Aorta (tissue), 5 donors: ENCODE measurements around the gene DDOST. TPM values are rescaled to one million over a fixed set of nuclear protein-coding genes. Genes with fewer than 3 reads are reported as not detected.
"Not testable (repeated sequence)": the region's sequence is repeated elsewhere in the genome, so short reads cannot be mapped to it uniquely, and the experiment has no call there.

Experiments
- ATAC-seq: fragments of 200-7000 bp; cut with Tn5 transposase; one replicate; pipeline ENCODE4 v1.9.1; 2022; ENCODE audit warnings: moderate library complexity; ENCODE audit not compliant: low FRiP score
- DNase-seq, 2 donors: peaks; one replicate each; pipeline ENCODE4 v3.0.0-alpha.2; 2020
- H3K27ac ChIP-seq, 2 donors: one replicate each; pipeline ENCODE4 v1.5.1; 2013; ENCODE audit warnings: low read length in 2 of 2, mild to moderate bottlenecking in 2 of 2, moderate library complexity in 2 of 2, control low read depth in 1 of 2, inconsistent platforms in 1 of 2, low read depth in 1 of 2
- H3K27me3 ChIP-seq, 2 donors: one replicate each; pipeline ENCODE4 v1.6.1; 2013; ENCODE audit warnings: control low read depth in 1 of 2, low read length in 1 of 2, mild to moderate bottlenecking in 1 of 2, moderate library complexity in 1 of 2; ENCODE audit not compliant: insufficient read depth in 2 of 2, control insufficient read depth in 1 of 2
- H3K36me3 ChIP-seq, 2 donors: one replicate each; pipeline ENCODE4 v1.6.1; 2013; ENCODE audit warnings: control low read depth in 1 of 2, low read length in 1 of 2, mild to moderate bottlenecking in 1 of 2; ENCODE audit not compliant: insufficient read depth in 2 of 2, control insufficient read depth in 1 of 2
- H3K4me1 ChIP-seq, 2 donors: one replicate each; pipeline ENCODE4 v1.6.1; 2013; ENCODE audit warnings: low read length in 2 of 2, control low read depth in 1 of 2, mild to moderate bottlenecking in 1 of 2, moderate library complexity in 1 of 2; ENCODE audit not compliant: insufficient read depth in 2 of 2, control insufficient read depth in 1 of 2
- H3K4me3 ChIP-seq, 2 donors: one replicate each; pipeline ENCODE4 v1.5.1; 2013; ENCODE audit warnings: low read length in 2 of 2, control low read depth in 1 of 2, mild to moderate bottlenecking in 1 of 2
- H3K9me3 ChIP-seq: one replicate; pipeline ENCODE4 v1.6.1; 2013; ENCODE audit warnings: mild to moderate bottlenecking, low read length; ENCODE audit not compliant: control insufficient read depth
- WGBS, 2 donors: extraction: QIAGEN DNeasy Blood & Tissue Kit; methylation state at CpG; one replicate each; pipeline ENCODE4 v1.1.7; 2013; 5-methylcytosine and 5-hydroxymethylcytosine counted together
- intact Hi-C, 2 donors: fragments of 100-400 bp; cut with DNase I; formaldehyde crosslinking; loops; one replicate each; pipeline versions ENCODE4 v1.14.2 to v1.15.0; 2022
- polyA plus RNA-seq, 2 donors: library from polyadenylated mRNA; stranded (reverse); fragments of 200-250 nt; gene quantifications; one replicate each; pipeline ENCODE4 v1.2.3, GENCODE V29; 2013
- total RNA-seq, 2 donors: library from RNA; stranded (reverse); fragmentation: NEBNext Ultra II Directional; extraction: Animal tissue kit (Norgen Biotek cat#: 25700); gene quantifications; one replicate each; pipeline ENCODE4 v1.2.1, GENCODE V29; 2021
- donor health status: healthy with polysubstance abuse.
- donor health status: Bipolar disorder and iron deficiency.
- donor health status: DM: no; HTN: no; CAD: no.
- donor health status: DM: no; HTN: no; CAD: no.
- donor health status: DM: yes; HTN: yes; CAD: no.

The DDOST gene
- total and polyA plus RNA-seq, 4 donors: 86.3 to 174 (median 129) TPM

DNA sequence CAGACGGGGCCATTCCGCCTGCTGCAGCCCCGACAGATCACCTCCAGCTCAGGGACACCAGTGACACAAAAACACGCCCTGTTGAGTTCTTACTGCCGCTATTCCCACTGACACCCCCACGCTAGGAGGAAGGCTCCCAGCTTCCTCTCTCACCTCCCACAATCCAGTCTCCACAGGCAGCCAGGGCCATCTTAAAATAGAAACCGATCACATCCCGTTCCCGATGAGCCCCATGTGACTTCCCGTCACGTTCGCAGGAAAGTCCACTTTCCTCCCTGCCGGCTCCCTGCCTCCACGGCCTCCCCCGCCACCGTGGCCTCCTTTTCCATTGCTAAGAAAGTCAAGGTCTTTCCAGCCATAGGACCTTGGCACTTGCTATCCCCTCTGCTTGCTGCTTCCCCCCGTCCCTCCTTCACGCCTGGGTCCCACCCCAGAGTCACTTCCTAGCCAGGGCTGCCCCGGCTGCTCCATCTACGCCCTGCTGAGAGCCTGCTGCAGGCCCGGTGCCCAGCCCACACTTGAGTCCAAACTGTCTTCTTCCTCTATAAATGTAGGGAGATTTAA, 24.0 kb upstream of the DDOST start:
- Histone ChIP-seq H3K9me3 (no peaks in the 10 kb centered on the region), H3K27ac (no peak overlapping the region), H3K36me3 (no peaks in the 10 kb centered on the region), H3K4me3 (no peak overlapping the region), H3K27me3 (no peaks in the 10 kb centered on the region), H3K4me1 (no peaks in the 10 kb centered on the region)
- ATAC-seq (peak; percentile 31), DNase-seq (no peak)
- 78 to 85% methylated on average over 21 of the region's 21 CpGs for WGBS, 2 donors
- intact Hi-C loops: no loop called here

DNA sequence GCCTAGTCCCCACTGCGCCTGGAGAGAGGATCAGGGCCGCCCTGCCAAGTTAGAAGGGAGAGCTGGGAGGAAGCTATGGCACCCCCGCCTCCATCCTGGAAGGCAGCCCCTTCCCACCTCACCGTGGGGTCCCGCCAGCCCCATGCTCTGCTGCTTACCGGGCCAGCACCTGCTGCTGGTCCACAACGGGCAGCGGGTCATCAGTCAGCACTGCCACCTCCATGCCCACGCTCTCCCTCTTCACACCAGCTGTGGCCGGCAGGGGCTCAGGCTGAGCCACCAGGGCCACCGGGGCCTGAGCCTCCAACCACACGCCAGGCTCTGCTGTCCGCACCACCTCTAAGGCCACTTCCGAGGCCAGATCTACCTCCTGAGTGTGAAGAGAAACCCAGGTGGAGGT, 23.5 kb upstream of the DDOST start:
- DNase-seq: no peak
- 92 to 93% methylated on average over 14 of the region's 14 CpGs for WGBS, 2 donors
- H3K9me3 ChIP-seq: no peaks in the 10 kb centered on the region
- H3K27ac ChIP-seq: no peak overlapping the region
- intact Hi-C loops: no loop called here
- H3K4me3 ChIP-seq: no peak overlapping the region
- H3K4me1 ChIP-seq: no peaks in the 10 kb centered on the region
- no peaks in the 10 kb centered on the region for H3K27me3 ChIP-seq
- peak; percentile 31 for ATAC-seq
- no peaks in the 10 kb centered on the region for H3K36me3 ChIP-seq

DNA sequence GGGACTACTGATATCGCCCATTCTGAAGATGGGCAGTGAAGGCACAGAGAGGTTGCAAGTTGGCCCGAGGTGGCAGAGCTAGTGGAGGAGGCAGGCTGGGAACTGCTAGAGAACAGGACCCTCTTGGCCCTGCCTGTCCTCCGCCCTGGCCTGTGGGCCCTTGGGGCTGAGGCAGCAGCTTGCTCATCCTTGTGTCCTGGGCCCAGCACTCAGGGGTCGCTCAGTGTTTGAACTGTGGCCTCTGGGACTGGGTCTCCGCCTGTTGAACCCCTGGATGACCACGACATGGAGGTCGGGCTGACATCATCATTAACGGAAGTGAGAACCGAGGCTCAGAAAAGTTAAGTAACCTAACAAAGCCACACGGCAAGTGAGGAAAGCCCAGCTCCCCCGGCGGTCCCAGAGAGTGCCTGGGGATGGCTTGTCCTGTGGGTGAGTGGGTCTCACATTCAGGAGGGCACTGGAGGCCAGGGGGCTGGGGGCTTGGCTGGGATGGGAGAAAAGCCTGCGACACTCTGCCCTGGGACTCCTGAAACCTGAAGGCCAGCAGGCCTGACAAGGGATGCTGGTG, 23.0 kb upstream of the DDOST start:
- H3K4me1 ChIP-seq: no peaks in the 10 kb centered on the region
- no peaks in the 10 kb centered on the region for H3K9me3 ChIP-seq
- H3K36me3 ChIP-seq: no peaks in the 10 kb centered on the region
- no peak overlapping the region for H3K4me3 ChIP-seq
- intact Hi-C loops: no loop called here
- H3K27ac ChIP-seq: no peak overlapping the region
- ATAC-seq (no peak), DNase-seq (no peak)
- H3K27me3 ChIP-seq: no peaks in the 10 kb centered on the region
- WGBS, 2 donors: 85 to 86% methylated on average over 13 of the region's 13 CpGs

DNA sequence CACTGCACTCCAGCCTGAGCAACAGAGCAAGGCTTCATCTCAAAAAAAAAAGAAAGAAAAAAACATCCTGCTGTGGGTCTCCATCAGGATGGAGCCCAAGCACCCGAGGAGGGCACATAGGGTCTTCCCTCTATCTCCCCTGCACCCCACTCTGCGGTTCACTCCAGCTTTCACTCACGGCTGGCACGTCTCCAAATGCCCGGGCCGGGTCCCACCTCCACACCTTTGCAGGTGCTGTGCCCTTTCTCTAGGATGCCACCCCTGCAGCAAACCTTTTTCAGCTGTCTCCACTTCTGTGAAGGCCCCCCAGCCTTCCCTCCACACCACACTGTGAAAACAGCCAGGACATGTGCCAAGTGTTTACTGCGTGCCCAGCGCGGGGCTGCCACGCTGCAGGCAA, 22.4 kb upstream of the DDOST start:
- intact Hi-C loops: no loop called here
- no peak for ATAC-seq
- 84 to 91% methylated on average over 10 of the region's 10 CpGs for WGBS, 2 donors
- DNase-seq: no peak
- no peaks in the 10 kb centered on the region for H3K27me3 ChIP-seq
- no peaks in the 10 kb centered on the region for H3K4me1 ChIP-seq
- H3K27ac ChIP-seq: no peak overlapping the region
- no peak overlapping the region for H3K4me3 ChIP-seq
- H3K36me3 ChIP-seq: no peaks in the 10 kb centered on the region
- H3K9me3 ChIP-seq: no peaks in the 10 kb centered on the region

DNA sequence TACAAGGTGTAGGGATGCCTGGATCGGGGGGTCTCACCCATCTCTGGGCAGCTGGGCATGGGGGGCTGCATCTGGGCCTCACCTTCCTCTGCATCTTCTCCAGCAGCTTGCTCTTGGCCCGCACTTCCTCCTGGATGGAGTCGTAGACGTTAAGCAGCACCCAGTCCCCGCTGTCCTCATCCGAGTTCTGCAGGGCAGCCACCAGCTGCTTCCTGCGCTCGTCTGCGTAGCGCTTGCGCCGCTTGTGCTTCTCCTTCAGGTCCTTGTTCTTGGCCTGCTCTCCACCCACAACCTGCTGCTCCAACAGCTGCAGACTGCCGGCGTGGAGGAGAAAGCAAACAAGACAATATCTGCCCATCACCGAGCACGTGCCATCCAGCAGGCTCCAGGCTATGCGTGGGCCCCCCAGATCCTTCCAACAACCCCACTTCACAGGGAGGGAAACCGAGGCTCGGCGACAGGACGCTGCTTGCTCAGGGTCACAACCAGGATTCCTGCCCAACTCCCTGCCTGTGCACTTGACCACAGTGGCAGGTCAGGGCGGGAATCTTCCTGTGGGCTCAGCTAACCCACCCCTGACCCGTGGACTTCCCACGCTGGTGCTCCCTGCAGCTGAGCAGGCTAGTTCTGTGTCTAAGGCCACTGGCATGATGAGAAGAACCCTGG, 21.5 kb upstream of the DDOST start:
- Histone ChIP-seq H3K36me3 (no peaks in the 10 kb centered on the region), H3K4me3 (no peak overlapping the region), H3K4me1 (no peaks in the 10 kb centered on the region), H3K9me3 (no peaks in the 10 kb centered on the region), H3K27me3 (no peaks in the 10 kb centered on the region), H3K27ac (no peak overlapping the region)
- WGBS, 2 donors: 83 to 87% methylated on average over 24 of the region's 24 CpGs
- DNase-seq (peak in 1 of 2 donors; percentile 69), ATAC-seq (no peak)
- intact Hi-C loops: no loop called here

DNA sequence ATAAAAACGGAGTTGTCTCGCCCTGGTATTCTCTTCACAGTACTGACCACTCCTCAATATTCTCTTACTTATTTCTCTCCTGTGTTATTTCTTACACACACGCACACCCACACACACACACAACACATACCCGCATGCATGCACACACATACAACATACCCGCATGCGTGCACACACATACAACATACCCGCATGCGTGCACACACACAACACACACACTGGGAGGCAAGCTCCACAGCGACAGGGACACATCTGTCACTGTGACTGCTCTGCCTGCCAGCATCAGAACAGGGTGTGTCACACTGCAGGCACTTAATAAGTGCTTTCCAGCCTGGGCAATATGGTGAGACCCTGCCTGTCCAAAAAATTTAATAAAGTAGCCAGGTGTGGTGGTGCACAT, 20.8 kb upstream of the DDOST start:
- Histone ChIP-seq H3K36me3 (no peaks in the 10 kb centered on the region), H3K27ac (no peak overlapping the region), H3K9me3 (no peaks in the 10 kb centered on the region), H3K4me1 (no peaks in the 10 kb centered on the region), H3K4me3 (no peak overlapping the region), H3K27me3 (no peaks in the 10 kb centered on the region)
- 88 to 89% methylated on average over 9 of the region's 9 CpGs for WGBS, 2 donors
- ATAC-seq (no peak), DNase-seq (no peak)
- intact Hi-C loops: no loop called here

DNA sequence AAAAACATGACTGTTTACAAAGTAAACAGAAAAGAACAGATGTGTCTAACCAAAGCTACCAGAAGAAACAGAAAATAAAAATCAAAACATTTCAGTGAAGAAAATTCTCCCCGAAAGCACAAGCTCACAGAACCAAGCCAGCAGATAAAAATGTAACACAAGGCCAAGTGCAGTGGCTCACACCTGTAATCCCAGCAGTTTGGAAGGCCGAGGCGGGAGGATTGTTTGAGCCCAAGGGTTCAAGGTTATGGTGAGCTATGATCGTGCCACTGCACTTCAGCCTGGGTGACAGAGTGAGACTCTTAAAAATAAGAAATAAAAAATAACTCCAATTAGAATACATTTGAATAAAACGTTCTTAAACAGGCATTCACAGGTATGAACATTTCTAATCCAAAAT, 19.1 kb upstream of the DDOST start:
- H3K4me1 ChIP-seq: no peaks in the 10 kb centered on the region
- DNase-seq: no peak
- 76 to 77% methylated on average over 5 of the region's 5 CpGs for WGBS, 2 donors
- H3K36me3 ChIP-seq: no peaks in the 10 kb centered on the region
- ATAC-seq: no peak
- no peak overlapping the region for H3K4me3 ChIP-seq
- H3K9me3 ChIP-seq: no peaks in the 10 kb centered on the region
- H3K27me3 ChIP-seq: no peaks in the 10 kb centered on the region
- intact Hi-C loops: no loop called here
- H3K27ac ChIP-seq: no peak overlapping the region

DNA sequence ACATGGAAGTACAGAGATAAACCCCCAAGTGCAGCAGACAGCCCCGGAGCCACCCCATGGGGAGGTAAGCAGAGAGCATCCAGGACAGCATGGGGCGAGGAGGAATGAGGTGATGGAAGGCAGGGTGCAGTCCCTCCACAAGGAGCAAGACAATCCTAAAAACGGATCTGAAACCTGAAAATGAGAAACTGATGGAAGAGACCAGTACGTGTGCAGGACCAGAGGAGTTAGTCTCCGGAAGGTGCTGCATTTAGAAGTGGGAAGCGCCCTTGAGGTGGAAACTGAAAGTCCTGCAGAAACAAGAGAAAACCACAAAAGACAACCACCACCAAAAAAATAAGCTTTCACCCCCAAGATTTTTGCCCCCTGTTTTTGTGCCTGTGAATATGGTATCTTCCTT, 17.4 kb upstream of the DDOST start:
- Histone ChIP-seq H3K27ac (no peak overlapping the region), H3K27me3 (no peaks in the 10 kb centered on the region), H3K4me1 (no peaks in the 10 kb centered on the region), H3K4me3 (no peak overlapping the region), H3K36me3 (no peaks in the 10 kb centered on the region), H3K9me3 (no peaks in the 10 kb centered on the region)
- 77 to 81% methylated on average over 6 of the region's 6 CpGs for WGBS, 2 donors
- intact Hi-C loops: no loop called here
- DNase-seq: no peak
- no peak for ATAC-seq

DNA sequence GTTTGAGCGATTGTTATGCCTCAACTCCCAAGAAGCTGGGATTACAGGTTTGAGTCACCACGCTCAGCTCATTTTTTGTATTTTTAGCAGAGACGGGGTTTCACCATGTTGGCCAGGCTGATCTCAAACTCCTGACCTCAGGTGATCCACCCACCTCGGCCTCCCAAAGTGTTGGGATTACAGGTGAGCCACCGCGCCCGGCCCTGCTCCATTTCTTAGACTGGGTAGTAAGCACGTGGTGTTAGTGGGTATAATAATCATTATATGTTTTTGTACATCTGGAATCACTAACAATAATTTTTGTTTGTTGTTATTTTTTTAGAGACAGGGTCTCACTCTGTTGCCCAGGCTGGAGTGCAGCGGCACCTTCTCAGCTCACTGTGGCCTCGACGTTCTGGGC, 12.5 kb upstream of the DDOST start:
- H3K27me3 ChIP-seq, intact Hi-C loops, H3K9me3 ChIP-seq, H3K4me1 ChIP-seq, ATAC-seq, H3K4me3 ChIP-seq, H3K27ac ChIP-seq, H3K36me3 ChIP-seq, DNase-seq: not testable (repeated sequence)
- WGBS, 2 donors: 84 to 86% methylated on average over 11 of the region's 11 CpGs
